Upper lobe of right lung (tissue), 1 donor: ENCODE data around the gene PDCD4. TPM values are rescaled to one million over a fixed set of nuclear protein-coding genes. Genes with fewer than 3 reads are reported as not detected.

Experiments
- ATAC-seq: fragments of 200-7000 bp; cut with Tn5 transposase; one replicate; pipeline ENCODE4 v1.9.1; 2020; ENCODE audit warnings: mild to moderate bottlenecking, moderate library complexity
- DNase-seq: peaks from one replicate; pipeline ENCODE4 v3.0.0-alpha.2; 2020
- H3K27ac ChIP-seq: fragments of 200-600 bp; one replicate; pipeline ENCODE4 v1.8.0; 2022
- H3K27me3 ChIP-seq: fragments of 200-600 bp; one replicate; pipeline ENCODE4 v1.8.0; 2022; ENCODE audit warnings: mild to moderate bottlenecking
- H3K36me3 ChIP-seq: fragments of 200-600 bp; one replicate; pipeline ENCODE4 v1.8.0; 2022
- H3K4me1 ChIP-seq: fragments of 200-600 bp; one replicate; pipeline ENCODE4 v1.8.0; 2022
- H3K4me3 ChIP-seq: fragments of 200-600 bp; one replicate; pipeline ENCODE4 v1.8.0; 2022; ENCODE audit warnings: mild to moderate bottlenecking
- H3K9me3 ChIP-seq: fragments of 200-600 bp; one replicate; pipeline ENCODE4 v1.8.0; 2022
- CTCF ChIP-seq: fragments of 200-600 bp; IDR thresholded peaks from one replicate; pipeline ENCODE4 v1.8.0; 2022; ENCODE audit warnings: antibody characterized with exemption
- intact Hi-C: fragments of 100-400 bp; cut with DNase I; formaldehyde crosslinking; loops from one replicate; pipeline ENCODE4 v1.11.0; 2022
- total RNA-seq: library from RNA; stranded (reverse); fragmentation: NEBNext Ultra II Directional; extraction: Animal tissue kit (Norgen Biotek cat#: 25700); gene quantifications from one replicate; pipeline ENCODE4 v1.2.1, GENCODE V29; 2021
- donor health status: DM: no; HTN: yes; CAD: no; lungs with severe emphysema.

Gene PDCD4
- total RNA-seq, 1 donor from 2014 or later: 48.6 TPM

GRCh38 chr10:110847374-110847773 is 24.4 kb upstream of the PDCD4 start:
- no peak for ATAC-seq
- peaks cover 3% of the 10 kb centered on the region for H3K4me1 ChIP-seq
- no peaks in the 10 kb centered on the region for H3K27me3 ChIP-seq
- TF ChIP-seq CTCF: no peak
- intact Hi-C loops: no loop called here
- H3K9me3 ChIP-seq: no peaks in the 10 kb centered on the region
- H3K36me3 ChIP-seq: no peaks in the 10 kb centered on the region
- H3K4me3 ChIP-seq: no peak overlapping the region
- DNase-seq: no peak
- no peak overlapping the region for H3K27ac ChIP-seq

DNA sequence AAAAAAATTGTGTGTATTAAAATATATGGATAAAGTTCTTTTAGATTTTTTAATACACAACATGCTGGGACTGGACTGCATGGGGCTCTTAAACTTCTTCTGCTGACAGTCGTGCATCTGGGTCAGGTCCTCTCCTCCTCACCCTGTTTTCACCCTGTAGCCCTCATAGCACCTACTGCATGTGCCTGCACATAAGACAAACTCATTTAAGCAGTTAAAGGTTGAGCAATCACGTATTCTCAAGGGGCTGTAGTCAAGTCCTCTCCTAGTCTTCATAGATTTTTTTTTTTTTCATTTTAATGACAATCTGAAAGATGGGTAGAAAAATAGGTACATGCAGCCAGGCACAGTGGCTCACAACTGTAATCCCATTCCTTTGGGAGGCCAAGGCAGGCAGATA is 23.6 kb upstream of the PDCD4 start:
- Histone ChIP-seq H3K4me1 (peaks cover 3% of the 10 kb centered on the region), H3K36me3 (no peaks in the 10 kb centered on the region), H3K4me3 (no peak overlapping the region), H3K27ac (no peak overlapping the region), H3K9me3 (no peaks in the 10 kb centered on the region), H3K27me3 (no peaks in the 10 kb centered on the region)
- intact Hi-C loops: no loop called here
- ATAC-seq (no peak), DNase-seq (no peak)
- TF ChIP-seq CTCF: no peak

- Histone ChIP-seq H3K36me3 (no peaks in the 10 kb centered on the region), H3K4me1 (peaks cover 3% of the 10 kb centered on the region), H3K27me3 (no peaks in the 10 kb centered on the region), H3K27ac (no peak overlapping the region), H3K9me3 (no peaks in the 10 kb centered on the region), H3K4me3 (no peak overlapping the region)
- intact Hi-C loops: no loop called here
- no peak for TF ChIP-seq CTCF
- peak; percentile 26 for ATAC-seq
- DNase-seq: no peak
Measured at GRCh38 chr10:110850099-110850498, 21.6 kb upstream of the PDCD4 start.

- TF ChIP-seq CTCF: no peak
- intact Hi-C loops: no loop called here
- no peaks in the 10 kb centered on the region for H3K36me3 ChIP-seq
- no peak for DNase-seq
- ATAC-seq: peak; percentile 19
- H3K4me1 ChIP-seq: peaks cover 3% of the 10 kb centered on the region
- H3K27me3 ChIP-seq: no peaks in the 10 kb centered on the region
- H3K27ac ChIP-seq: no peak overlapping the region
- H3K4me3 ChIP-seq: no peak overlapping the region
- H3K9me3 ChIP-seq: no peaks in the 10 kb centered on the region
Measured at GRCh38 chr10:110851020-110851612, 20.6 kb upstream of the PDCD4 start.

DNA sequence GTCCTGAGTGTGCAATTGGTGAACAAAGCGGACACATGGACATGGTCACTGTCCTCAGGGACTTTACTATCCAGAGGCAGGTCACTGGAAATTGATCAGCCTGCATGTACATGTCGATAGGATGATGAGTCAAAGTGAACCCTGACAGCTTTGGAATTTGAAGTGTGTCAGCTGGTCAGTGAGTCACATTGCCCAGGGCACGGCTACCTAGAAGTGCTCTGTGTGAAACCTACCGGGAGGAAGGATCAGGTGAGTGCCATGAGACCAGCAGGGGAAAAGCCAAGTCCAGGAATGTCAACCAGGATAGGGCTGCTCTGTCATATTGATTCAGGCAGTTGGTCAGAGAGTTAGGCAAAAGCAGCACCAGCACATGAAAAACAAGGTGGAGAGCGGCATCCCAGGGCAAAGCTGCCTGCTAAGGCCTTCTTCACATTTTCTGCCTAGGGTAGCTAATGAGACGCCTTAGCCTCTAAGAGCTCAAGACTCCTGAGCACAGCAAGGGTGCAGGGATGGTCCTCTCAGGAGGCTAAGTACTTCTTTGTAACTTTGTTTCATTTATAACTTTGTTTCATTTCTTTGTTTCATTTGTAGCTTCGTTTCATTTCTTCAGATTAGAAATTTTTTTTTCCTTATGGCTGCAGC is 19.4 kb upstream of the PDCD4 start:
- TF ChIP-seq CTCF: no peak
- H3K27ac ChIP-seq: no peak overlapping the region
- H3K36me3 ChIP-seq: no peaks in the 10 kb centered on the region
- intact Hi-C loops: no loop called here
- H3K27me3 ChIP-seq: no peaks in the 10 kb centered on the region
- ATAC-seq (peak; percentile 63), DNase-seq (no peak)
- no peak overlapping the region for H3K4me3 ChIP-seq
- no peaks in the 10 kb centered on the region for H3K9me3 ChIP-seq
- H3K4me1 ChIP-seq: peaks cover 6% of the 10 kb centered on the region
